Suprapubic skin (tissue), 4 donors: ENCODE results near the gene ANKS1A.

Experiments used
- CTCF ChIP-seq, 2 donors: fragments of 200-600 bp in 1 of 2; fragments of 450-650 bp in 1 of 2; sonication (generic) in 1 of 2; IDR thresholded peaks; one replicate each; pipeline ENCODE4 v1.5.1; 2016 to 2019; ENCODE audit warnings: antibody characterized with exemption in 2 of 2, mild to moderate bottlenecking in 1 of 2, moderate library complexity in 1 of 2
- EP300 ChIP-seq: sonication (generic); formaldehyde crosslinking; IDR thresholded peaks from one replicate; pipeline ENCODE4 v1.6.1; 2017; ENCODE audit warnings: antibody characterized with exemption
- POLR2AphosphoS5 ChIP-seq, 3 donors: sonication (generic); formaldehyde crosslinking; IDR thresholded peaks; one replicate each; pipeline ENCODE4 v1.6.1; 2017; ENCODE audit warnings: antibody characterized with exemption in 3 of 3

GRCh38 chr6:34924831-34925625, 36.0 kb downstream of the ANKS1A start:
- TF ChIP-seq POLR2AphosphoS5 (IDR thresholded peaks at IDR 0.05) = no peak
- TF ChIP-seq CTCF (IDR thresholded peaks at IDR 0.05) = no peak
- TF ChIP-seq EP300 = no peak
